ENCODE data around the gene DBP. TPM values are rescaled to one million over a fixed set of nuclear protein-coding genes. Genes with fewer than 3 reads are reported as not detected.

DBP gene
- total RNA-seq, 1 experiment from 2014 or later = 9.3 TPM

DNA sequence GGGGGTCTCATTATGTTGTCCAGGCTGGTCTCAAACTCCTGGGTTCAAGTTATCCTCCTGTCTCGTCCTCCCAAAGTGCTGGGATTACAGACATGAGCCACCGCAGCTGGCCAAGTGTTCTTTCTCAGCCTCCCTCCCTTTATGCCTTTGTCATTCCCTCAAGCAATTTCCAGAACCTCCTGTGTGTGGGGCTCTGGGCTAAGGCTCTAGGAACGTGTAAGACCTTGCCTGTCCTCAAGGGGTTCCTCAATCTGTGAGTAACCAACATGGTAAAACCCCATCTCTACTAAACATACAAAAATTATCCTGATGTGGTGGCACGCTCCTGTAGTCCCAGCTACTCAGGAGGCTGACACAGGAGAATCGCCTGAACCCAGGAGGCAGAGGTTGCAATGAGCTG lies 46.2 kb downstream of the DBP start:
- Histone ChIP-seq H3K4me3 (no peak overlapping the region), H3K9me3 (no peaks in the 10 kb centered on the region), H3K36me3 (no peaks in the 10 kb centered on the region), H3K27me3 (no peaks in the 10 kb centered on the region)
- DNase-seq = no peak

DNA sequence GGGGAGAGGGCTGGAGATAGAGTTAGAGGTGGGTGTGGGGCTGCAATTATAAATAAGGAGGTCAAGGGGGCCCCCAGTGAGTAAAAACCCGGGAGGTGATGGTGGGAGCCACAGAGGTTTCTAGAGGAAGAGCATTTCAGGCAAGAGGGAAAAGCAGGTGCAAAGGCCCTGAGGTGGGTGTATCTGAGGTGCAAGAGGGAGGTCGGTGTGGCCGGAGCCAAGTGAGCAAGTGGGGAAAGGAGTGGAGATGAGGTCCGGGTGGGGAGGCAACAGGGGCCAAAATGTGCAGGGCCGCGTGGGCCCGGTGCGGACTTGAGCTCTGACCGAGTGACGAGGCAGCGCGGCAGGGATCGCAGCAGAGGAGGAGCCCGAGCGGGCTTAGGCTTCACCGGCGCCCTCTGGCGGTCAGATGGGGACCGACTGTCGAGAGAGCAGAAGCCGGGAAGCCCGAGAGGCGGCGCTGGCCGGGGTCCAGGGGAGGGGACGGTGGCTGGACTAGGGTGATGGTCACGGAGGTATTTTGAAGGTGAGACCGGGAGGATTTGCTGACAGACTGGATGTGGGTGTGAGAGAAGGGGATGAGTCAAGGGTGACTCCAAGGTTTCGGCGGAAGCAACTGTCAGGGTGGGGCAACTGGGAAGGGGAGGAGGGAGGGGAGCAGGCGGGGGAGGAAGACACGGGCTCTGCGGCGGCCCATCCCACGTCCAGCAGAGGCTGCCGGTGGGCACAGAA lies 48.3 kb downstream of the DBP start:
- Histone ChIP-seq H3K36me3 (no peaks in the 10 kb centered on the region), H3K9me3 (no peaks in the 10 kb centered on the region), H3K4me3 (peak overlapping the region; percentile 34), H3K27me3 (no peaks in the 10 kb centered on the region)
- DNase-seq = peak; percentile 92

DNA sequence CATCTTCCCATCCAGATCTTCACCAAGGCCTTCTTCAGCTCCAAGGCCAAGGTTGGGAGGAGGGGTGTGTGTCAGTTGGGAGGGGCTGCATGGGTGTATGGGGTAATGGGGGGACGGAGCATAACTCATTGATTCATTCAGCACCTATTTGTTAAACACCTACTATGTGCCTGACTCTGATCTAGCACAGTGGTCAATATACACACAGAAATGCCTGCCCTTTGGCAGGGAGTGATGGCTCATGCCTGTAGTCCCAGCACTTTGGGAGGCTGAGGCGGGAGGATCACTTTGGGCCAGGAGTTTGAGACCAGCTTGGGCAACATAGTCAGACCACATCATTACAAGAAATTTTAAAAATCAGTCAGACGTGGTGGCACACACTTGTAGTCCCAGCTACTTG lies 49.8 kb downstream of the DBP start:
- no peaks in the 10 kb centered on the region for H3K36me3 ChIP-seq
- H3K4me3 ChIP-seq = no peak overlapping the region
- no peak for DNase-seq
- H3K9me3 ChIP-seq = no peaks in the 10 kb centered on the region
- no peaks in the 10 kb centered on the region for H3K27me3 ChIP-seq

DNA sequence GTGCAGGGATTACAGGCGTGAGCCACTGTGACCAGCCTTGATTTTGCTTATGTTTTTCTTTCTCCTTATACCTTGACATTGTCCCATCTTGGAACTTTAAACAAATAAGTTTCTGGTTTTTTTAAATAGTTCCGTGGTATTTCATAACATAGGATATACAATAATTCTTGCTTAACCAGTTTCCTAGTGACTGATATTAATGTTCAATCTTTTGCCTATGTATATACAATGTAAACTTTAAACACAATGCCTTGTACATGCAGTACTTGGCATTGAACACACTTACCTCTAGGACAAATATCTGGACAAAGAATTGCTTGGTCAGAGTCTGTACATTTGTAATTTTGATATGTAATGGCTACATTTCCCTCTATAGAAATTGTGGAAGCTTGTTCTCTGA lies 55.0 kb downstream of the DBP start:
- DNase-seq = no peak
- Histone ChIP-seq H3K36me3 (no peaks in the 10 kb centered on the region), H3K4me3 (no peak overlapping the region), H3K27me3 (no peaks in the 10 kb centered on the region), H3K9me3 (no peaks in the 10 kb centered on the region)

Other genes with a start within 250 kb of the DBP start
- 51.3 and 103 TPM in 2 replicates for gene KDELR1, start 245.8 kb downstream of the DBP start, total RNA-seq (2014; rRNA removed; shearing (Covaris generic); ENCODE audit: low replicate concordance)
- gene GRIN2D, start 243.7 kb downstream of the DBP start, total RNA-seq (2014; rRNA removed; shearing (Covaris generic); ENCODE audit: low replicate concordance) = 0.03 TPM in 1 of 2 replicates, not detected in the other
- 86.6 and 138 TPM in 2 replicates for gene GRWD1, start 191.4 kb downstream of the DBP start, total RNA-seq (2014; rRNA removed; shearing (Covaris generic); ENCODE audit: low replicate concordance)
- gene KCNJ14, start 181.8 kb downstream of the DBP start, total RNA-seq (2014; rRNA removed; shearing (Covaris generic); ENCODE audit: low replicate concordance) = 0.22 and 0.43 TPM in 2 replicates
- 84.7 and 163 TPM in 2 replicates for gene CYTH2, start 168.0 kb downstream of the DBP start, total RNA-seq (2014; rRNA removed; shearing (Covaris generic); ENCODE audit: low replicate concordance)
- not detected in 2 replicates for gene LMTK3, start 125.5 kb downstream of the DBP start, total RNA-seq (2014; rRNA removed; shearing (Covaris generic); ENCODE audit: low replicate concordance)
- gene SULT2B1, start 85.2 kb downstream of the DBP start, total RNA-seq (2014; rRNA removed; shearing (Covaris generic); ENCODE audit: low replicate concordance) = 0.49 TPM in 1 of 2 replicates, not detected in the other
- not detected in 2 replicates for gene SPACA4, start 30.6 kb downstream of the DBP start, total RNA-seq (2014; rRNA removed; shearing (Covaris generic); ENCODE audit: low replicate concordance)
- gene FAM83E, start 22.3 kb downstream of the DBP start, total RNA-seq (2014; rRNA removed; shearing (Covaris generic); ENCODE audit: low replicate concordance) = not detected in 2 replicates
- 3,057 and 3,727 TPM in 2 replicates for gene RPL18, start 18.2 kb downstream of the DBP start, total RNA-seq (2014; rRNA removed; shearing (Covaris generic); ENCODE audit: low replicate concordance)
- gene SPHK2, start 17.9 kb downstream of the DBP start, total RNA-seq (2014; rRNA removed; shearing (Covaris generic); ENCODE audit: low replicate concordance) = 6.7 and 8.6 TPM in 2 replicates
- gene CA11, start 8.8 kb upstream of the DBP start, total RNA-seq (2014; rRNA removed; shearing (Covaris generic); ENCODE audit: low replicate concordance) = 1.3 TPM in 1 of 2 replicates, not detected in the other
- gene NTN5, start 35.6 kb upstream of the DBP start, total RNA-seq (2014; rRNA removed; shearing (Covaris generic); ENCODE audit: low replicate concordance) = not detected in 2 replicates
- gene FUT2, start 58.6 kb upstream of the DBP start, total RNA-seq (2014; rRNA removed; shearing (Covaris generic); ENCODE audit: low replicate concordance) = not detected in 2 replicates
- 0.79 TPM in 1 of 2 replicates, not detected in the other for gene MAMSTR, start 82.3 kb upstream of the DBP start, total RNA-seq (2014; rRNA removed; shearing (Covaris generic); ENCODE audit: low replicate concordance)
- 0.72 TPM in 1 of 2 replicates, not detected in the other for gene RASIP1, start 103.2 kb upstream of the DBP start, total RNA-seq (2014; rRNA removed; shearing (Covaris generic); ENCODE audit: low replicate concordance)
- not detected in 2 replicates for gene IZUMO1, start 109.5 kb upstream of the DBP start, total RNA-seq (2014; rRNA removed; shearing (Covaris generic); ENCODE audit: low replicate concordance)
- 0.07 and 0.16 TPM in 2 replicates for gene FUT1, start 115.3 kb upstream of the DBP start, total RNA-seq (2014; rRNA removed; shearing (Covaris generic); ENCODE audit: low replicate concordance)
- gene FGF21, start 118.1 kb upstream of the DBP start, total RNA-seq (2014; rRNA removed; shearing (Covaris generic); ENCODE audit: low replicate concordance) = not detected in 2 replicates
- 21.3 and 59.1 TPM in 2 replicates for gene BCAT2, start 173.7 kb upstream of the DBP start, total RNA-seq (2014; rRNA removed; shearing (Covaris generic); ENCODE audit: low replicate concordance)
- gene HSD17B14, start 199.1 kb upstream of the DBP start, total RNA-seq (2014; rRNA removed; shearing (Covaris generic); ENCODE audit: low replicate concordance) = not detected in 2 replicates
- 5.4 and 14.5 TPM in 2 replicates for gene PLEKHA4, start 231.2 kb upstream of the DBP start, total RNA-seq (2014; rRNA removed; shearing (Covaris generic); ENCODE audit: low replicate concordance)
- gene PPP1R15A, start 235.0 kb upstream of the DBP start, total RNA-seq (2014; rRNA removed; shearing (Covaris generic); ENCODE audit: low replicate concordance) = 26.1 and 36.4 TPM in 2 replicates

All from MG63 (cell line).